ENCODE measurements around the gene NOL4L.
A peak's percentile ranks its signal among the peaks of the same experiment; 100 is the strongest.

NOL4L gene

GRCh38 chr20:32481311-32482142 is 103.6 kb downstream of the NOL4L start:
- DNase-seq = no peak

- DNase-seq = peak; percentile 23
Observed at GRCh38 chr20:32480371-32481241, 104.5 kb downstream of the NOL4L start.

- DNase-seq = no peak
Observed at GRCh38 chr20:32479697-32480171, 105.4 kb downstream of the NOL4L start.

GRCh38 chr20:32479012-32479411 is 106.1 kb downstream of the NOL4L start:
- no peak for DNase-seq

- no peak for DNase-seq
Observed at GRCh38 chr20:32478576-32478975, 106.6 kb downstream of the NOL4L start.

- DNase-seq = peak; percentile 41
Observed at GRCh38 chr20:32477594-32478512, 107.3 kb downstream of the NOL4L start.

GRCh38 chr20:32476684-32477593 is 108.2 kb downstream of the NOL4L start:
- peak; percentile 42 for DNase-seq

- DNase-seq = peak; percentile 96
Observed at GRCh38 chr20:32474967-32475811, 109.9 kb downstream of the NOL4L start.

GRCh38 chr20:32474717-32474966 is 110.5 kb downstream of the NOL4L start:
- DNase-seq = no peak

GRCh38 chr20:32474009-32474716 is 111.0 kb downstream of the NOL4L start:
- DNase-seq = no peak

- DNase-seq = no peak
Observed at GRCh38 chr20:32473231-32474008, 111.7 kb downstream of the NOL4L start.

GRCh38 chr20:32472581-32473207 is 112.4 kb downstream of the NOL4L start:
- DNase-seq = no peak

- DNase-seq = no peak
Observed at GRCh38 chr20:32470940-32471339, 114.2 kb downstream of the NOL4L start.

- DNase-seq = peak; percentile 82
Observed at GRCh38 chr20:32470025-32470861, 114.9 kb downstream of the NOL4L start.

- DNase-seq = no peak
Observed at GRCh38 chr20:32468860-32469259, 116.3 kb downstream of the NOL4L start.

- no peak for DNase-seq
Observed at GRCh38 chr20:32468313-32468640, 116.9 kb downstream of the NOL4L start.

- no peak for DNase-seq
Observed at GRCh38 chr20:32467506-32468312, 117.4 kb downstream of the NOL4L start.
